ENCODE results near the gene UQCC5.

UQCC5 gene

DNA sequence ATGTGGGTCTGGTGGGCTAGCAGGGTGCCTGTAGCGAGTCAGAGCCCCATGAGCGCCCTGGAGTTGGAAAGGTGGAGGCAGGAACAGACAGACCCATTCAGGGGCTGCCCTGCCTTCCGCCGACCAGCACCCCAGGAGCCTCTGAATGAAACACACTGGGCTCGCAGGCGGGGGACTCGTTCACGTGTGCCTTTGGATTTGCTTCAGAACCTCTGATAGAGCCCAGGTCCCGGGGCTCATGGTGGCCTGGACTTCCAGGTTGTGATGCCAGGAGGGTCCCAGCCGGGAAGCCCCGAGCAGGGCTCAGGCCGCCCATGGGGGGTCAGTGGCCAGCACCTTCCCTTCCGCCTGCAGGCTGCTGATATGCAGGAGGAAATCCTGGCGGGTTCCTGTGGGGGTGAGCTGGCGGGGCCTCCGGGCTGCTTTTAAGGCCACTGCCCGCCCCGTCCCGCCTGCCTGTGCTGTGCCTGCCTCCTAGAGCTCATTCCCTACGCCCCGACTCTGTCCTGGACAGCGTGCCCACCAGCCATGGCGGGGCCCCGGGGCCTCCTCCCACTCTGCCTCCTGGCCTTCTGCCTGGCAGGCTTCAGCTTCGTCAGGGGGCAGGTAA, 41.4 kb upstream of the UQCC5 start, which contains the start of gene STAB1:
TSS of gene STAB1 (plus strand) at position 453 of the 610 bp plus-strand sequence. CDS start at position 529, 76 bp downstream.
- Histone ChIP-seq H3K9me3 (ENCODE audit: control insufficient read depth, insufficient read depth, low read depth, low read length) (no peaks in the 10 kb centered on the region), H3K36me3 (ENCODE audit: control insufficient read depth in 2 of 2, insufficient read depth in 1 of 2, low read length in 2 of 2) (peaks cover 0 to 32% of the 10 kb centered on the region in 2 experiments; a peak in 1 of 3 replicates), H3K27ac (ENCODE audit: extremely low read depth, low read depth, low read length) (no peak within 1 kb of the TSS), H3K4me3 (ENCODE audit: low read depth, low read length) (no peak within 1 kb of the TSS), H3K4me1 (ENCODE audit: control insufficient read depth, insufficient read depth, low read length) (no peaks in the 10 kb centered on the region)
- TF ChIP-seq ZFP69B (tag by site-specific recombination; IDR thresholded peaks at IDR 0.05) (no peak), ZNF341 (tag by site-specific recombination; IDR thresholded peaks at IDR 0.05; ENCODE audit: low read depth) (no peak), ZNF561 (tag by site-specific recombination; IDR thresholded peaks at IDR 0.05; ENCODE audit: borderline replicate concordance) (no peak), ZNF529 (tag by site-specific recombination; IDR thresholded peaks at IDR 0.05; ENCODE audit: insufficient replicate concordance) (no peak), ZNF423 (tag by site-specific recombination; IDR thresholded peaks at IDR 0.05) (no peak), ZNF302 (tag by site-specific recombination; IDR thresholded peaks at IDR 0.05; ENCODE audit: low read depth) (no peak), ZNF530 (tag by site-specific recombination; IDR thresholded peaks at IDR 0.05; ENCODE audit: low read depth) (no peak), ZNF514 (tag by site-specific recombination; IDR thresholded peaks at IDR 0.05) (no peak)
- TF ChIP-seq, protein P1, sequence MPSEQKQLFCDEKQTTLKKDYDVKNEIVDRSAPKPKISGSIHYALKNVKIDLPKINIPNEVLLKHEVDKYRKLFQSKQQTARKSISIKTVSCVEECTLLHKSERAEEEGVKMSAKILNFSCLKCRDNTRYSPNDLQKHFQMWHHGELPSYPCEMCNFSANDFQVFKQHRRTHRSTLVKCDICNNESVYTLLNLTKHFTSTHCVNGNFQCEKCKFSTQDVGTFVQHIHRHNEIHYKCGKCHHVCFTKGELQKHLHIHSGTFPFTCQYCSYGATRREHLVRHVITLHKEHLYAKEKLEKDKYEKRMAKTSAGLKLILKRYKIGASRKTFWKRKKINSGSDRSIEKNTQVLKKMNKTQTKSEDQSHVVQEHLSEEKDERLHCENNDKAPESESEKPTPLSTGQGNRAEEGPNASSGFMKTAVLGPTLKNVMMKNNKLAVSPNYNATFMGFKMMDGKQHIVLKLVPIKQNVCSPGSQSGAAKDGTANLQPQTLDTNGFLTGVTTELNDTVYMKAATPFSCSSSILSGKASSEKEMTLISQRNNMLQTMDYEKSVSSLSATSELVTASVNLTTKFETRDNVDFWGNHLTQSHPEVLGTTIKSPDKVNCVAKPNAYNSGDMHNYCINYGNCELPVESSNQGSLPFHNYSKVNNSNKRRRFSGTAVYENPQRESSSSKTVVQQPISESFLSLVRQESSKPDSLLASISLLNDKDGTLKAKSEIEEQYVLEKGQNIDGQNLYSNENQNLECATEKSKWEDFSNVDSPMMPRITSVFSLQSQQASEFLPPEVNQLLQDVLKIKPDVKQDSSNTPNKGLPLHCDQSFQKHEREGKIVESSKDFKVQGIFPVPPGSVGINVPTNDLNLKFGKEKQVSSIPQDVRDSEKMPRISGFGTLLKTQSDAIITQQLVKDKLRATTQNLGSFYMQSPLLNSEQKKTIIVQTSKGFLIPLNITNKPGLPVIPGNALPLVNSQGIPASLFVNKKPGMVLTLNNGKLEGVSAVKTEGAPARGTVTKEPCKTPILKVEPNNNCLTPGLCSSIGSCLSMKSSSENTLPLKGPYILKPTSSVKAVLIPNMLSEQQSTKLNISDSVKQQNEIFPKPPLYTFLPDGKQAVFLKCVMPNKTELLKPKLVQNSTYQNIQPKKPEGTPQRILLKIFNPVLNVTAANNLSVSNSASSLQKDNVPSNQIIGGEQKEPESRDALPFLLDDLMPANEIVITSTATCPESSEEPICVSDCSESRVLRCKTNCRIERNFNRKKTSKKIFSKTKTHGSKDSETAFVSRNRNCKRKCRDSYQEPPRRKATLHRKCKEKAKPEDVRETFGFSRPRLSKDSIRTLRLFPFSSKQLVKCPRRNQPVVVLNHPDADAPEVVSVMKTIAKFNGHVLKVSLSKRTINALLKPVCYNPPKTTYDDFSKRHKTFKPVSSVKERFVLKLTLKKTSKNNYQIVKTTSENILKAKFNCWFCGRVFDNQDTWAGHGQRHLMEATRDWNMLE (tag by site-specific recombination; conservative IDR thresholded peaks at IDR 0.05; ENCODE audit: low read depth): no peak
- ChIA-PET CTCF (no interaction called here), POLR2A (no interaction called here)

DNA sequence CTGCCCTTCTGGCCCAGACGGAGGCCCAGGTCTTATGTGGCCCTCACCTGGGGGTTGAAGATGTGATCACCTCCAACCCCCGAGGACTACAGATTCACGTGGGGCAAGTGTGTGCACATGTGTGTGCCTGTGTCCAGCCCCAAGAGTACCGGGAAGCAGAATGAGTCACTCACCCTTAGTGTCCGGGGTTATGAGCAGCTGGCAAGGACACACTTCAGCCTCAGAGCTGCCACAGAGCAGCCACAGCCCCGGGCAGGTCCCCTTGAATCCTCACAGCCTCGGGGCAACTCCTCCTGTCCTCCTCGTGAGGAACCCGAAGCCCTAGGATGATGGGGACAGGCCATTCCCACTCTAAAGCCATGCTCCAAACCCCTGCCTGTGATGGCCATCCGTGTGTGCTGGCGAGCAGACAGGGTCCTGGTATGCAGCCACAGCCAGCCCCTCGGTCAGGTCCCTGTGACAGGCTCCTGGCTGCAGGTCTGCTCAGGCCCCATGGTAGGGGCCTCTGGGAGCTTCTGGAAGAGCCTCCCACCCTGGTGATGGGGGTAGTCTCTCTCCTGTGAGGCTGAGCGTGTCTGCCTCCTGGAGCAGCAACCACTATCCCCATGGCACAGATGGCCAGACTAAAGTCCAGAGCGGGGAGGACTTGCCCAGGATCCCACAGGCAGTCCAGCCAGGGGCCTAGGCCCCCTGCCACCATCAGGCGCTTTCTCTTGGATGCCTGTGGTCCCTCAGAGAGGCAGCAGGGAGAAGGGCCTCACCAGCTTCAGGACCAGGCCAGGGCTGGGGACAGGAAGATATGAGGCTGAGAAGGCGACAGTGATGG, 40.4 kb upstream of the UQCC5 start:
- Histone ChIP-seq H3K4me1 (ENCODE audit: control insufficient read depth, insufficient read depth, low read length) (no peaks in the 10 kb centered on the region), H3K36me3 (ENCODE audit: control insufficient read depth in 2 of 2, insufficient read depth in 1 of 2, low read length in 2 of 2) (peaks cover 0 to 22% of the 10 kb centered on the region in 2 experiments; a peak in 1 of 3 replicates), H3K4me3 (ENCODE audit: low read depth, low read length) (no peak overlapping the region), H3K9me3 (ENCODE audit: control insufficient read depth, insufficient read depth, low read depth, low read length) (no peaks in the 10 kb centered on the region), H3K27ac (ENCODE audit: extremely low read depth, low read depth, low read length) (no peak overlapping the region)
- TF ChIP-seq, protein P2, sequence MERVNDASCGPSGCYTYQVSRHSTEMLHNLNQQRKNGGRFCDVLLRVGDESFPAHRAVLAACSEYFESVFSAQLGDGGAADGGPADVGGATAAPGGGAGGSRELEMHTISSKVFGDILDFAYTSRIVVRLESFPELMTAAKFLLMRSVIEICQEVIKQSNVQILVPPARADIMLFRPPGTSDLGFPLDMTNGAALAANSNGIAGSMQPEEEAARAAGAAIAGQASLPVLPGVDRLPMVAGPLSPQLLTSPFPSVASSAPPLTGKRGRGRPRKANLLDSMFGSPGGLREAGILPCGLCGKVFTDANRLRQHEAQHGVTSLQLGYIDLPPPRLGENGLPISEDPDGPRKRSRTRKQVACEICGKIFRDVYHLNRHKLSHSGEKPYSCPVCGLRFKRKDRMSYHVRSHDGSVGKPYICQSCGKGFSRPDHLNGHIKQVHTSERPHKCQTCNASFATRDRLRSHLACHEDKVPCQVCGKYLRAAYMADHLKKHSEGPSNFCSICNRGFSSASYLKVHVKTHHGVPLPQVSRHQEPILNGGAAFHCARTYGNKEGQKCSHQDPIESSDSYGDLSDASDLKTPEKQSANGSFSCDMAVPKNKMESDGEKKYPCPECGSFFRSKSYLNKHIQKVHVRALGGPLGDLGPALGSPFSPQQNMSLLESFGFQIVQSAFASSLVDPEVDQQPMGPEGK (tag by site-specific recombination; IDR thresholded peaks at IDR 0.05): no peak
- peak; percentile 45; the same call in 1 of the 2 replicates for TF ChIP-seq ZNF600 (tag by site-specific recombination; IDR thresholded peaks at IDR 0.05)
- TF ChIP-seq ZNF155 (tag by site-specific recombination; IDR thresholded peaks at IDR 0.05): no peak
- TF ChIP-seq ZNF138 (tag by site-specific recombination; IDR thresholded peaks at IDR 0.05; ENCODE audit: borderline replicate concordance): no peak
- no peak for TF ChIP-seq ZNF792 (tag by site-specific recombination; IDR thresholded peaks at IDR 0.05)
- TF ChIP-seq ZBTB20 (tag by site-specific recombination; IDR thresholded peaks at IDR 0.05): no peak
- TF ChIP-seq KLF8 (tag by site-specific recombination; IDR thresholded peaks at IDR 0.05): no peak
- no peak for TF ChIP-seq ZNF548 (tag by site-specific recombination; IDR thresholded peaks at IDR 0.05)
- POLR2A ChIA-PET: no interaction called here
- CTCF ChIA-PET: no interaction called here
